ENCODE results near the gene ZNF169. TPM values are rescaled to one million over a fixed set of nuclear protein-coding genes. Genes with fewer than 3 reads are reported as not detected.

The ZNF169 gene
- total and polyA plus RNA-seq, 2 experiments from 2014 or later, result 3.1 to 7.9 TPM

GRCh38 chr9:94287877-94288513, 28.9 kb downstream of the ZNF169 start:
- peaks cover 1% of the 10 kb centered on the region for H3K27me3 Mint-ChIP-seq (ENCODE audit: insufficient read depth, low read depth, poor library complexity)

More at GRCh38 chr9:94287877-94288513, 28.9 kb downstream of the ZNF169 start:
- no peaks in the 10 kb centered on the region for H3K79me2 ChIP-seq (replicated peaks; ENCODE audit: insufficient read depth)
- no peaks in the 10 kb centered on the region for H4K20me1 ChIP-seq (replicated peaks; ENCODE audit: insufficient read depth)
- H3K9me2 ChIP-seq (ENCODE audit: insufficient read depth), result no peaks in the 10 kb centered on the region
- peaks cover 5% of the 10 kb centered on the region for H3K9me3 Mint-ChIP-seq
- DNase-seq (ENCODE audit: low spot score) (no peak), ATAC-seq (no peak)
- no peaks in the 10 kb centered on the region for H3K4me1 Mint-ChIP-seq
- no peak overlapping the region for H3K4me3 Mint-ChIP-seq
- peaks cover 36% of the 10 kb centered on the region for H3K36me3 Mint-ChIP-seq (ENCODE audit: low read depth)
- no peaks in the 10 kb centered on the region for H3K4me1 ChIP-seq (ENCODE audit: insufficient read depth)
- no peak overlapping the region for H3K4me3 ChIP-seq
- H3K4me2 ChIP-seq, result no peak overlapping the region
- no peak for TF ChIP-seq NANOG (IDR thresholded peaks at IDR 0.05; ENCODE audit: borderline replicate concordance)
- TF ChIP-seq ZNF462 (CRISPR knock-in tag; IDR thresholded peaks at IDR 0.05), result no peak
- TF ChIP-seq ZNF331 (CRISPR knock-in tag; IDR thresholded peaks at IDR 0.05; ENCODE audit: low read depth), result no peak
- TF ChIP-seq ZNF114 (CRISPR knock-in tag; IDR thresholded peaks at IDR 0.05), result no peak
- no peak for TF ChIP-seq ETS1 (IDR thresholded peaks at IDR 0.05)
- no peak for TF ChIP-seq STAT1 (IDR thresholded peaks at IDR 0.05; ENCODE audit: unreplicated experiment)
- no peak for TF ChIP-seq POLR2AphosphoS5 (IDR thresholded peaks at IDR 0.05; ENCODE audit: low read depth)
- no peak for TF ChIP-seq EZH2phosphoT487 (IDR thresholded peaks at IDR 0.05; ENCODE audit: unreplicated experiment)
- peaks cover 5% of the 10 kb centered on the region for H3K36me3 ChIP-seq (ENCODE audit: insufficient read depth)
- H2AFZ ChIP-seq, result no peak overlapping the region
- no peaks in the 10 kb centered on the region for H3K27me3 ChIP-seq (ENCODE audit: insufficient read depth)
- H3K27ac Mint-ChIP-seq, result peak overlapping the region; percentile 31; the same call in 1 of the 2 replicates
- H3F3A ChIP-seq (replicated peaks; ENCODE audit: low read depth), result no peaks in the 10 kb centered on the region
- H3K27ac ChIP-seq (ENCODE audit: low read depth), result no peak overlapping the region
